HG03108 (cell line): ENCODE measurements around the gene BICDL1.
A peak's percentile ranks its signal among the peaks of the same experiment; 100 is the strongest.

Experiments
- ATAC-seq: cut with Tn5 transposase; IDR thresholded peaks from one replicate; pipeline ENCODE4 v1.9.1; 2021; ENCODE audit warnings: moderate library complexity; ENCODE audit not compliant: unreplicated experiment

Gene BICDL1

DNA sequence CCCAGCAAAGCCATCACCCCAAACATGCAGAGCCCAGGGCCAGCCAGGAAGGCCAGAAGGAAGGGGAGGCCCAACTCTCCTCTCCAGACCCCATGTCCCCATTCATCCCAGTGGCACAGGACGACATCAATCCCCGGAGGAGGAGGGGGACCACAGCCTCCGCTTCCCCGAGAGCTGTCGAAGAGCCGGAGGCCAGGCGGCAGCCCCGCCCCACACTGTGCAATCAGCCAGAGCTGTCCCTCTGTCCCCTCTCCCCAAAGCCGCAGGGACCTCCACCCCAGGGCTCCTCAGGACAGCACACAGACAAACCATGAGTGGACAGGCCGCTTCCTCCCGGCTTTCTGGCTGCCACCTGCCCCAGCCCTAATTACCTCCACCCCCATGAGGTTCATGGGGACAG lies 110.7 kb downstream of the BICDL1 start:
- no peak for ATAC-seq

DNA sequence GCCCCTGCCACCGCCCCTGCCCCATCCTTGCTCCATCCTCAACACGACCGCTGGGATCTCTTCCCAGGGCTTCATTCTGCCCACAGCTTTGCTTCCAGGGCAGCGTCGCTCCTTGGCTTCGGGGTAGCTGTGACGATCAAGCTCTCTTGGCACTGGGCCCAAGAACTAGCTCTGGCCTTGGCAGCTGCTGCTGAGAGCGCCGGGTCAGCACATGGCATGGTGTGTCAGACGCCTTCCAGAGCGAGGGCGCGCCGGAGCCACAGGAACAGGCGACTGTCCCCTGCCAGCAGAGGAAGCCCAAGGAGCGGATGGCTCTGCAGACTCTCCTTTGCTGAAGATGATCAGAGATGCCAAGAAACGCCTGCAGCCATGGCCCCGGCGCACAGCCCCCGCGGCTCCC lies 111.6 kb downstream of the BICDL1 start:
- ATAC-seq, result no peak

DNA sequence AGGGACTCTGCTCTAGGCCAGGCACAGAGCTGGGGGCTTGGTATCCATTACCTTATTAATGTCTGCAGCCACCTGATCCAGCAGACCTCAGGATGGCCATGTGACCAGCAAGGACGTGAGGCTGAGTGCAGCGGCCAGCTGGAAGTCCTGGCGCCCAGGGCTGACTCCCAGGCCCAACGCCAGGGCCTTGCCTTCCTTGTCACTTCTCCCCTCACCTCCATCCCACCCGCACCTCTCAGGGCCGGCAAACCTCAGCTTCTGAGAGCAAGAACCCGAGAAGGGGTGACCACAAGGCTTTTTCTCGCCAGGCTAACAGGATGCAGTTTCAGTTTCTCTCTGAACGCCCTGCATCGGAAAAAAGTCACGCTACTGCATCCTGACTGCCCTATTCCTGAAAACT lies 112.1 kb downstream of the BICDL1 start:
- no peak for ATAC-seq

DNA sequence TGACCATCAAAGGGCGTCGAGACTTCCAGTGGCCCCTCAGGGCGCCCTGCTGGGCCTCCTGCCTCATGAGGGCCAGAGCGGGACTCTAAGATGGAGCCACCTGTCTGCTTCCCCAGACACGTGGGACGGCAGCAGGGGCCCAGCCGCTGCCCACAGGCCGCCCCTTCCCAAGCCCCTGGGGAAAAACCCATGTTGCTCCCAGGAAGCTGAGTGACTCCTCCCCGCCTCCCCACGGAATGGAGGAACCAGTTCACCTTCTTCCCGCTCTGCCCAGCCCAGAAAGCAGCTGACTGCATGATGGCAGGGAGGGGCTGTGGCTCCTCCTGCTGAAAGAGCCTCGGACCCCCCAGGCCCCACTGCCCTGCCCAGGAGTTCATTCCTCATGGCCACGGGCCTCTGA lies 112.6 kb downstream of the BICDL1 start:
- ATAC-seq, result no peak

DNA sequence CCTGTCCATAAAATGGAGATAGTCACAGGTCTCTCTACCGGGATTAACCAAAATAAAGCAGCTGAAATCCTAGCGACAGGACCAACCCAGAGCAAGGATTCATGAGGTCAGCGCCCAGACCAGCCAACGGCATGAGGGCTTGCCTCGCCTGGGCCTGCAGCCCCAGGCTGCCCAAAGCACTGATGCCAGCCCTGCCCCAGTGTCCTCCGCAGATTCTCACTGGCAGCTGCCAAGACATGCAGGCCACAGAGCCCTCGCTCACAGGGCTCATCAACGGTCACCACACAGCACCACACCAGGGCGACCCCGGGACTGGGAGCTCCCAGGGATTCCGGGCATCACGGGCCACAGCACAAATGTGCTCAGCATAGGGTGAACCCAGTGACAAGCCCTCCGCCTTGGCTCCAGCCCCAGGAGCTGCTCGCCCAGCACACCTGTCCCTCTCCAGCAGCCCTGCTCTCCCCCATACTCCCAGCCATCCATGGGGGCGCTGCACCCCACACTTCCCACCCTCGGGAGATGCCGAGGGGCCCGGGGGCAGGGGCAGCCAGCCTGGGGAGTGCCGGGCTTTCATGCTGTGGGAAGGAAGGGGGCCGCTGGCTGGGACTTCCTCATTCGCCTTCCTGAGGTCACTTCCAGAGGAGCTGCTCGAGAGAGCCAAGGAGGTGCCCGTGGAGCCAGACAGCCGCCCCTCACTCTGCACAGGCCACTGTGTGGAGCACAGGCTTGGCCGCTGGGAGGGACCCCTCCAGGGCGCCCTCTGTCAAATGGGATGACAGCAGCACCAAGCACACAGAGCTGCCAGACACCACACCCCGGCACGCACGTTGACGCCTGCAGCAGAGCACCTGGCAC lies 113.4 kb downstream of the BICDL1 start:
- no peak for ATAC-seq

DNA sequence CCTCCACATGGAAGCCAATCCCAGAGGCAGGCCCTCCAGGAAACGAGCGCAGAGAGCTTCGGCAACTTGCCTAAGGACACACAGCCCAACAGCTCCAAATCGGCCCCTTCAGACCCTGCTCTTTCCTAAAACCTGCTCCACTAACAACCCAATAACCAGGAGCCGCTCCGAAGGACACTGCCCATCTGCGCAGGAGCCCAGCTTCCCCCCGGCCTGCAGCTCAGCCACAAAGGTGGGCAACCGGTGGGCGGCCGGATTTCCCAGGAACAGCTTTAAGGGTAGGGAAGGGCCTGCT lies 114.0 kb downstream of the BICDL1 start:
- no peak for ATAC-seq

DNA sequence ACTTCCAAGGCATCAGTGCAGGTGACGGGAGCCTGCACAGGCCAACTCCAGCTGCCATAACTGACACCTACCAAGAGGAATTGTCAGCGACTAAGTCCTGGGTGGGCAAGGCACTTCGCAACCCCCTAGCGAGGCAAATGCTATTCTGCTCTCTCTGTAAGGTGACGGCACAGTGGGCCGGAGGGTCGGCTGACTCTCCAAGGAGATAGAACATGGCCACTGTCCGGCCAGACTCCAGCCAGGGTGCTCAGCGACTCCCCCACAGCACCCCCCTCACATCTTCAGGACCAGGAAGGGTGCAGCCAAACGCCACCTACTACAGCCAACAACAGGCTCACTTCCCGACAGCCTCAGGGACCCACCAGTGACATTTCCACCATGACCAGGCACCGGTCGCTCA lies 114.3 kb downstream of the BICDL1 start:
- no peak for ATAC-seq

DNA sequence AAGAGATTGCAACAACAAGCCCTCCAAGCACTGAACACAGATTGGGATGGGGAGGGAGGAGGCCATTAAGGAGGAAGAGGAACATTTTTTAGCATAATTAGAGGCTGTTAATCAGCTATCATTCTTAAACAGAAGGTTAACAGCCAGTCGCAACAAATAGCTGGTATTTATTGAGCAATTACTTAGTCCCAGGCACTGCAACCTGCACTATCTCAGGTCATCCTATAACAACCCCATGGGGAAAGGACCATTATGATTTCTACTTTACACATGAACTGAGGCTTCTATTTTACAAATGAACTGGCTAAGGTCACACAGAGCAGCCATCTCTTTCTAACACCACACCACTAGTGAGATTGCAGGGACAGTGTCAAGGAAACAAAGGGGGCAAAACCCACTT lies 117.1 kb downstream of the BICDL1 start:
- ATAC-seq, result no peak

DNA sequence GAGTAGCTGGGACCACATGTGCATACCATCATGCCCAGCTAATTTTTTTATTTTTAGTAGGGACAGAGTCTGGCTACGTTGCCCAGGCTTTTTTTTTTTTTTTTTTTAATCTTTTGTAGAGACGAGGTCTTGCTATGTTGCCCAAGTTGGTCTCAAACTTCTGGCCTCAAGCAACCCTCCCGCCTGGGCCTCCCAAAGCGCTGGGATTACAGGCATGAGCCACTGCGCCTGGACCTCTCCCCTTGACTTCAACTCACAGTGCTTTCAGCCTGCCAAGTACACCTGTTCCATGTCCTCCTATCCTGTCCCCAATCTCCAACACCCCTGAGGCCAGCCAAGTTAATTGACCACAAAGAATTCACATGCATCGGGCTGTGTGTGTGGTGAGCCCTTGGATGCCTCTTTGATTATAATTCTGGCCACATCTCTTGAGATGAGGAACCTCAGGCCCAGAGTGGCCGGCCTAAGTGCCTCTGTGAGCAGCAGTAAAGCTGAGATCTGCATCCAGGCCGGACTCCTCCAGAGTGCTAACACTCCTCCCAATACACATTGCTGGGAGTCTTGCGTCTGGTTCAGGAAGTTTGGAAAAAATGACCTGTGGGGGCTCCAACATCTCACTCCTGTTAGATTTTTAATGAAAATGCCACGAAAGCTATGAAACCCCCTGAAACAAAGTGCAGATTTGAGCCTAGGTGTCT lies 120.7 kb downstream of the BICDL1 start:
- ATAC-seq, result no peak

DNA sequence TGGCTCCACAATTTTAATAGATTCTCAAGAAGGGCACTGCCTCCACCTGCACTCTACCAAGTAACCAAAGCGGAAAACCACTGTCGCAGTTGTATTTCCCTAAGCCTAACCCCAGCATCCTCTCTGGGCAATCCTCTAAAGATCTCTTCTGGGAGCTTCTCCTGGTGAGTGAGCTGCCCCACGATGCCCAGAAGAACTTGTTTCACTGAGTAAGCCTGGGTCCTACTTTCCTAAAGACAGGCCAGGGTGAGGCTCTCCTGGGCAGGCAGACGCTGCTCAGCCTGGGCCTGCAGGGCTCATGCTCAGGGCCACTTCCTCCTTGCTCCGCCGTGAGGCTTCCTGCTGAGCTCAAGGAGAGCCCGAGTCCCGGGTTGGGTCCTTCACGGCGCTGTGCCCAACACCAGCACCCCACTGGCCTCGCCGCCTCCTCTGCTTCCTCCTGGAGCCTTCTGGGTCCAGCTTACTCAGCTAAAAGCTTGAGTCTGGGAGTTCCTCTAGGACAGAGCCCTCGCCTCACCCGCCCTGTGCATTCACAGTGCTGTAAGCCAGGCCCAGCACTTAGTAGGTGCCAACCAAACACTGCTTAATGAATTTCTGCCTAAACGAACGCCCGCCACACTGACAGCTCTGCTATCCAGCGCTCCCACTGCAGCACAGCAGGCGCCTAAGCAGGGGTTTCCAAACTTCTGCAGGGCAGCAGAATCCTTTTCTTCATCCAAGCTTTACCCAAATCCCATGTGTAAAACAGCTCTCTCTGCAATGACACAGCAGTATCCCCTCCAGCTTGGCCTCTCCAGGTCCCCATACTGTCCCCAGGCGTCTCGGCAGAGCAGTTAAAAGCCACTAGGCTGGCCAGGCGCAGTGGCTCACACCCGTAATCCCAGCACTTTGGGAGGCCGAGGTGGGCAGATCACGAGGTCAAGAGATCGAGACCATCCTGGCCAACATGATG lies 121.8 kb downstream of the BICDL1 start:
- peak; percentile 60 for ATAC-seq

DNA sequence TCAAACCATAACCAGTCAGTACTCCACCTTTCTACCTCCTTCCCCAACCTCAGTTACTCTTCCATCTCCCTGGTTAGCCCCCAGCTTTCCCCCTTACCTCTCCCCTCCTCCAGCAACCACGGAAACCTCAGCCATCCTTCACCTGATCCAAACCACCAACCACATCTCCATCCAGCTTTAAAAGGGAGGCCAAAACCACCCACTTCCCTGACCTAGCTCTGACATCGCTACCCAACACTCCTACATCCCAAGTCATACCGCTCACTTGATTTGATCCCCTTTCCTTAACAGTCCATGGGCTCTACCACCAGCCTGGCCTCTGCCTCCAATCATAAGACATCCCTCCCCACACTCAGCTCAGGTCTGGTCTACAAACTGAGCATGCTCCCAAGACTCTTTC lies 126.0 kb downstream of the BICDL1 start:
- ATAC-seq, result no peak

DNA sequence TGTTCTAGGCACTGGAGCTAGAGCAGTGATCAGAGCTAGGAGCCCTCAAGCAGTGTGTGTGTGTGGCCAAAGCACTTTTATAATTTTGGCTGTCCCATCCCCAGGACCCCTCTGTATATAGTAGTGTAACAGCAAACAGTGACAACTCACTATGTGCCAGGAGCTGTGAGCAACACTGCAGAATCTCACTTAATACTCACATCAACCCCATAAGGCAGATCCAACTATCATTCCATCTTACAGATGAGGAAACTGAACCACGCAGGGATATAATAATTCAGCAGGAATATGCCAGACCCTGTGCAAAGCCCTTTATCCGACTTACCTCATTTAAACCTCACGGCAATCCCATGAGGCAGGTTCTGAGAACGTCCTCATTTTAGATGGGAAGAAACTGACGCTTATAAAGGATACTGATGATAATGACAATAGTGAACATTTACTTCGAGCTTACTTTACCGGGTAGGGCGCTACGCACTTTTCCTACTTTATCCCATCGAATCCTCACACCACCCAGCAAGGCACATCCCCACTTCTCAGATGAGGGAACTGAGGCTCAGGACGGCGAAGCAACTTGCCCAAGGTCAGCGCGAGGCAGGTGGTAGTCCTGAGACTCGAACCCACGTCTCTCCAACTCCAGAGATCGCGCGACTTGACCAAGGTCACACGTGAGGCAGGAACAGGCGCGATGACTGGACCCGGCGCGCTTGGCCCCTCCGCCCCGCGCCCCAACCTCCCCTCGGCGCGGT lies 126.8 kb downstream of the BICDL1 start:
- ATAC-seq, result no peak

DNA sequence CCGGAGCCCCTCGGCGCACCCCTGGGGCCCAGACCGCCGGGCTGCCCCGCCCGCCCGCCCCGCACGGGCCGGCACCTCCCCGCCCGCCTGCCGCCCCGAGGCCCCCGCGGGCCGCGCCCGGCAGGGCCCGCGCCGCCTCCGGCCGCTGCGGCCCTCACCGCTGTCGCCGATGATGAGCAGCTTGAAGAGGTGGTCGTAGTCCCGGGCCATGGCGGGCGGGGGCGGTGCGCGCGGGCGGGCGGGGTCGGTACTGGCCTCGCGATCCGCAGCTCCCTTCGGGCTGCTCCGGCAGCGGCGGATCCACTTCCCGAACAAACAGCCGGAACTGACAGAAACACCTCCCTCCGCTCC lies 127.4 kb downstream of the BICDL1 start, which contains the start of gene RAB35:
RAB35 (minus strand) TSS at position 313 of the 351 bp plus-strand sequence; CDS start at position 210, 103 bp downstream.
- peak; percentile 0 for ATAC-seq

DNA sequence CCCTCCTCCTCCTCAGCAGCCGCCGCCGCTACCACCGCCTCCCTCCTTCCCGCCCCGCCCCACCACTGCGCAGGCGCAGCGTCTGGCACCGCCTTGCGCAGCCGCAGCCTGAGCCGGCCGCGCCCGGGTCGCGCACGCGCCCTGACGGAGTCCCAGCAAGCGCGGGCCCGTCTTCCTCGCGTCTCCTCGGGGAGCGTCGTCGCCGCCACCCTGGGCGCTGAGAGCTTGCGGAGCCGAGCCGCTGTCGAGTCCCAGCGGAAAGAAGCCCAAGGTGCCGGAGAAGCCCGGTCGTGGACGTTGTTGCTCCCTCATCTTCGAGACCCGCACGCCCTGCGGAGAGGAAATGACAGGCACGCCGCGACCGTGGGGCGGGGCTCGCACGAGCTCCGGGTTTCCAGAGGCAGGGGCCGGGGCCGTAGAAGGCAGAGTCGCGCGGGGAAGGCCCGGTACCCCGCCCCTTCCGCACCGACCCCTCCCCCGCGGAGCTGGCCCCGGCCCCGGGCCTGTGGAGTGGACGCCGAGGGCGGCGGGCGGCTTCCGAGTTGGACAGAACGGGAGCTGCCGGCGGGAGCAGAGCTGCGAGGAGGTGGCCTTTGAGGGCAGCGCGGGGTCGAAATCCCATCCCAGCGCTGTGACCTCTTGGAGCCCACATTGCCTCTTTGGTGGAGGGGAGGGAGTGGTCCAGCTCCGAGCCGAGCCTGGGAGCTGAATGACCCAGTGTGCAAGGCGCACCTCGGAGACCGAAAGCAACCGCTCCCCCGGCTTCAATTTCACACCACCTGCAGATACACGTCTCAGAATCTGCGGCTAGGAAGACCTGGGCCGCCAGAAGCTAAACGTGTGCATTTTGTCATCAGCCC lies 128.0 kb downstream of the BICDL1 start:
- peak; percentile 31 for ATAC-seq

DNA sequence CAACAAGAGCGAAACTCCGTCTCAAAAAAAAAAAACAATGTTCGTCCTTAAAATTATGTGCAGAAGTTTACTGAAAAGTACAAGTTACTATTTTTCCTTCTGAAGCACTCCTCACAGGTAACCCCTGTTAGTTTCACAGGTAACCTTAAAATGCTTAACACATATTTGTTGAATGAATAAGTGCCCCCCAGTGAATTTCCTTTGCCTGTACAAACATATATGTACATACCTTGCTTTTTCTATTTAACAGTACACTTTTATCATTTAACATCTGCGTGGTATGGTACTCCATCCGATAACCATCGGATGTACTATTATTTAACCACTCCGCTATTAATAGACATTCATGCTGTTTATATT lies 128.9 kb downstream of the BICDL1 start:
- no peak for ATAC-seq

DNA sequence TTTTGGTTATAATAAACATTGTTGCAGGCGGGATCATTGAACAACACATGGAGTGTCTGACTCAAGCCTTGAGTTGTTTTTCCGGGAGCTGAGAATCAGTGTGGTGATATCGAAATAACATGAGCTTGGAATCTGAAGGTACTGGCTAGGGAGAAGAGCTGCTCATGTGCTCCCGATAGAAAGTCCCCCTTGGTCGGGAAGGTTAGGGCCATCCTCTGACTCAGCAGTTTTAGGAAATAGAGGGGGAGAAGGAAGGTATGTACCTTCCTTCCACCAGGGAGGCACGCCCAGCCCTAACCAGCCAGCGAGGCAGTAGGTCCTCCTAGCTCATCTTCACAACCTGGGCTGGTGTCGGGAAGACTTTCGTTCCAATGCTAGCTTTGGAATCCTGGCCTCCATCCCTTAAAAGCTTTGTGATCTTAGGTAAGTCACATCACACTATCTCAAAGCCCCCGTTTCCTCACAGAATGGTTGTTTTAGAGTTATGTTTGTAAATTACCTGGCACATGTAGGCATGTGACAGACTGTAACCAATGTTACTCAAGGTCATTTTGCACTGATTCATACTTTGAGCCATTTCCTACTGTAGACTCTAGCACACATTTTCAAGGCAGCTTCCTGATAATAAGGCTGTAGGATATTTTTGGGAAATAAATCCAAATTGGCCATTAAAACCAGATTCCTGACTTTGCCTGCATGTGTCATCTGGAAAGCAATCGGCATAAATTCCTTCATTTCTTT lies 129.5 kb downstream of the BICDL1 start:
- ATAC-seq, result no peak

DNA sequence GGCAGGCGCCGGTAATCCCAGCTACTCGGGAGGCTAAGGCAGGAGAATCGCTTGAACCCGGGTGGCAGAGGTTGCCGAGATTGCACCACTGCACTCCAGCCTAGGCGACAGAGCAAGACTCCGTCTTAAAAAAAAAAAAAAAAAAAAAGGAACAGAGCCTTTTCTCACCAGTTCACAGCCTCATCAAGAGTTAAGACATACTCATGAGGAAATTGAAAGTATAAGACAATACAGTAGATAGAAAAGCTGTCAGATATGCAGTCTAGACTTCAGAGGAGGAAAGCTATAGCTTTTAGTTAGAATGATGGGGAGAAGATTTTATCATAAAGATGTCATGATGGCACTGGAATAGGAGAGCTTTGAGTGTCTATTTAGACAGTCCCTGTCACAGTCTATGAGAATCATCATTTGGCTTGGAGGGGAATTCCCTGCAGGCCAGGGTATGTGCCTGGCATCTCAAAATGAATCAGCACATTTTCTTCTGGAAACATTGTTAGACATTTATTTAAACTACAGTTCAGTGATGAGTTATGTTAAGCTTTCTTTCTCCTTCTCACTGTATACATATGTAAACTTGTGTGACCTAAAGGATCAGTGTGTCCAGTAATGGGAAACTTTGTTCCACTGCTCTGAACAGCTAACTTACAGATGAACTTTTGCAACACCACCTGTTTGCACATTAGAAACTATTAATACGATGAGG lies 130.4 kb downstream of the BICDL1 start:
- ATAC-seq, result peak; percentile 25

DNA sequence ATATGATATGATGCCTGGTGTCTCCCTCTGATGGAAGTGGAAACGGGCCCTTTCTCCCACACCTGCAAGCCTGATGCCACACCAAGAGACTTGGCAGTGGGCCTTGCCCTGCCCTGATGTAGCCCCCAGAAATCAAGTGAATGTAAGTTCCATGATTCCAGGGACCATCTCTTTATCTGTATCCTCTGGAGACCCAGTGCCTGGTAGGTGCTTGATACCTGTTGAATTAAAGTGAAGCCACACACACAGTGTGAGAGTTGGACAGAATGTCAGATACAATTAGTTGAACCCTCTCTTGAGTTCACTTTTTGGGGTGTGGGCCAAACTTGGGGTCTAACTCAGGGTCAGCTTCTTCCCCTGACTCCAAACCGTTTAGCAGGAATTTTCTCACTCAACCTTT lies 132.3 kb downstream of the BICDL1 start:
- no peak for ATAC-seq
